ENCODE data around the gene MDFIC.

- TF ChIP-seq POLR2A (IDR thresholded peaks at IDR 0.05) (no peak), EP300 (IDR thresholded peaks at IDR 0.05) (no peak), CTCF (IDR thresholded peaks at IDR 0.05) (no peak), POLR2AphosphoS5 (IDR thresholded peaks at IDR 0.05) (no peak)
Measured at GRCh38 chr7:114903131-114903530, 18.8 kb upstream of the MDFIC start.

Measured in upper lobe of left lung (tissue), 4 donors.